Measurements from ENCODE around the gene PRKCZ.

The PRKCZ gene

DNA sequence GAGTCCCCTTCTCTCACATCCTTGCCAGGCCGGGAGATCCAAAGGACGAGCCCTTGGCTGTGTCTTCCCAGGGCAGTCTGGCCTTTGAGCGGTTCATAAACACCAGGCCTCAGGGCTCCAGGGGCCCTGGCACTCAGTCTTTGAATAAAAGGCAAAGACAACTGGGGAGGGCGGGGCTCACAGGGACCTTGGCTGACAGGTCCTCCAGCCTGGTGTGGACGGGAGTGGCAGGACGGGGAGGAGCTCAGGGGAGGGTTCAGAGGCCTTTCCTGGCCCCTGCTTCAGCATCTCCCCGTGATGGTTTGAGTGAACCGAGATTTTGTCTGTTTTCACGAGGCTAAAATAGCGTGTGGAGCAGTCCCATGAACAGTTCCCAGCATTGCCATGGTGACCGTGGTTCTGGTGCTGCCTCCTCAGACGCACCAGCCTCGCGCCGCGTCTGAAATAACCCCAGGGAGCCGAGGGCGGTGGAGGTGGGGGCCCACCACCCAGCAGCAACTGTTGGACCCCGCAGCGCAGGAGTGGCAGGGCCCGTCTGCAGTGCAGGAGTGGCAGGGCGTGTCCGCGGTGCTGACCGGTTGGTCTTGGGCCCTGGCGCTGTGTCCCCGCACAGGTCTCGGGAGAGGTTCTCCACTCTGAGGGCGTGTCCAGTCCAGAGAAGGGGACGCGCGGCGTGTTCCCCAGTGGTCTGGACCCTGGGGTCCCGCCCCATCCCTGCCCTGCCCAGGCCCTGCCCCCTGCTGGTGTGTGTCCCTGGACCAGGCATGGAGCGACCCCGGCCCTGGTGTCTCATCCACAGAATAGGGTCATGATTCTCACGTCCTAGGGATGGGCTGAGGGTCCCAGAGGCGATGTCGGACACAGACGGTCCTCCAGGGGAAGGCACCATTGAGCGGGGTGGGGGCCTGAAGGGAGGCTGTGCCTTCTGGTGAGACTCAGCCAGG lies 7.1 kb upstream of the PRKCZ start:
- Mint-ChIP-seq H3K27me3 (no peaks in the 10 kb centered on the region), H3K4me3 (no peak overlapping the region), H3K36me3 (ENCODE audit: insufficient read depth) (no peaks in the 10 kb centered on the region), H3K27ac (ENCODE audit: low read depth) (no peak overlapping the region), H3K9me3 (no peaks in the 10 kb centered on the region), H3K4me1 (peaks cover 16% of the 10 kb centered on the region)
- no peak for DNase-seq (ENCODE audit: low spot score in 2 of 2)
- no peak for ATAC-seq (replicated peaks; ENCODE audit: extremely low read depth, poor library complexity, severe bottlenecking)

DNA sequence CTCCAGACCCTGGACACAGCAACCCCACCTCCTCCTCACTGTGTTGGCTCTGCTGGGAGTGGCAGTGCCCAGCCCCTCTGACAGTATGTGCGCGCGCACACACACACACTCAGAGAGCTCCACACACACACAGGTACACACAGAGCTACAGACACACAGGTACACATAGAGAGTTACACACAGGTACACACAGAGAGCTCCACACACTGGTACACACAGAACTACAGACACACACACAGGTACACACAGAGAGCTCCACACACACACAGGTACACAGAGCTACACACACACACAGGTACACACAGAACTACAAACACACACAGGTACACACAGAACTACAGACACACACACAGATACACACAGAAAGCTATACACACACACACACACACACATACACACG lies 6.3 kb upstream of the PRKCZ start:
- Mint-ChIP-seq H3K27me3 (no peaks in the 10 kb centered on the region), H3K9me3 (no peaks in the 10 kb centered on the region), H3K4me1 (peaks cover 17% of the 10 kb centered on the region), H3K27ac (ENCODE audit: low read depth) (no peak overlapping the region), H3K36me3 (ENCODE audit: insufficient read depth) (no peaks in the 10 kb centered on the region), H3K4me3 (peak overlapping the region; percentile 31)
- DNase-seq (ENCODE audit: low spot score in 2 of 2) (no peak), ATAC-seq (replicated peaks; ENCODE audit: extremely low read depth, poor library complexity, severe bottlenecking) (no peak)

DNA sequence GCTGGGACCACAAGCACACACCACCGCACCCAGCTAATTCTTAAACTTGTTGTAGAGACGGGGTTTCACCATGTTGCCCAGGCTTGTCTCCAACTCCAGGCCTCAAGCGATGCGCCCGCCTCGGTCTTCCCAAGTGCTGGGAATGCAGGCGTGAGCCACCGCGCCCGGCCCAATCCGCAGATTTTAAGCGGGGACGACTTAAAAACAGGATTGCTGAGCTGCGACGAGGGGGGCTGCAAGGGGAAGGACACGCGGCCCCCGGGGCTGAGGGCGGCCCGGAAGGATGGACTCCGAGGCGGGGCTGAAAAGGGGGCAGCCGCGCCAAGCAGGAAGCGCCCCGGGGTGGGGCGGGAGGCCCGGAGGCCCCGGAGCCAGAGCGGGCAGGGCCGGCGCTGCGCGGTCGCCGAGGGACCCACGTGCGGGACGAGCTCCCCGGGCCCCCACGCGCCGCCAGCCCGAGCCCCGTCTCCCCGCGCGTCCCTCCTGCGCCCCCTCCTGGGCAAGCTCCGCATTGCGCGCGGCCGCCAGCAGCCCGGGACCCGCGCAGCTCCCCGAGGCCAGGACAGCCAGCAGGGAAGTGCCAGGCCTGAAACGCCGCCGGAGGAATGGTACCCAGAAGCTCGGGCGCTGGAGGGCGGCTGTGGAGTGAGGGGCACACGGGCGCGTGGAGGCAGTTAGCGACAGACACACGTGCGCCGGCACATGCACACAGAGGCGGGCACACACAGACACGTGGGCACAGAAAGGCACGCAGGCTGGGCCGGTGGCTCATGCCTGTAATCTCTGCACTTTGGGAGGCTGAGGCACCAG lies 5.5 kb upstream of the PRKCZ start:
- no peak overlapping the region for H3K27ac Mint-ChIP-seq (ENCODE audit: low read depth)

DNA sequence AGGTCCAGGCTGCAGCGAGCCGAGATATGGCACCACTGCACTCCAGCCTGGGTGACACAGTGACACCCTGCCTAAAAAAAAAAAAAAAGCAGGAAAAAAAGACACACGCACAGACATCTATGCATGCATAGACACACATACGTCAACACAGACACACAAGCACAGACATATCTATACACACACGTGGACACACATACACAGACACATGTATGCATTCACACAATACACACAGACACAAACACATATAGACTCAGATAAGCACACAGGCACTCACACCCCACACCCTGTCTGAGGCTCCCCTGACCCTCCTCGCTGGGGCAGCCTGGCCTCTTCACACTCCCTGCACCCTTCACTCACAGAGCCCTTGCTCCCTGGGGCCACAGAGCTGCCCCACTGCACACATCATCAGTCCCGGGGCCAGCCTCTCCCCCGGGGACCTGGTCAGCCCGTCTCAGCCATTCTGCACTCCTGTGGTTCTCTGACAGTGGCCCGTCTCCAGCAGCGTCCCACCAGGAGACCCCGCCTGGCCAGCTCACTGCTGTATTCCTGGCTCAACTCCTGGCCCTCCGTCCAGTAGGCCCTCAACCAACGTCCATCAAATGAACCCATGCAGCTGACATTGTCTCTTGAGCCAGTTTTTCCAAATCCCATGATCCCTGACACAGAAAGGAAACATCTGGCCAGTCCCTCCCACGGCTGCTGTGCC lies 4.6 kb upstream of the PRKCZ start:
- DNase-seq (ENCODE audit: low spot score in 2 of 2): no peak
- Mint-ChIP-seq H3K27ac (ENCODE audit: low read depth) (no peak overlapping the region), H3K36me3 (ENCODE audit: insufficient read depth) (no peaks in the 10 kb centered on the region), H3K27me3 (no peaks in the 10 kb centered on the region), H3K4me1 (peaks cover 24% of the 10 kb centered on the region), H3K9me3 (no peaks in the 10 kb centered on the region), H3K4me3 (peak overlapping the region; percentile 61)
- ATAC-seq (replicated peaks; ENCODE audit: extremely low read depth, poor library complexity, severe bottlenecking): no peak

More for the DNA sequence above, 5.5 kb upstream of the PRKCZ start:
- Mint-ChIP-seq H3K4me3 (peak overlapping the region; percentile 61), H3K36me3 (ENCODE audit: insufficient read depth) (no peaks in the 10 kb centered on the region), H3K9me3 (no peaks in the 10 kb centered on the region), H3K27me3 (no peaks in the 10 kb centered on the region), H3K4me1 (peaks cover 24% of the 10 kb centered on the region)
- peak; percentile 72 for ATAC-seq (replicated peaks; ENCODE audit: extremely low read depth, poor library complexity, severe bottlenecking)
- DNase-seq (ENCODE audit: low spot score in 2 of 2): peak; percentile 67 to 78

DNA sequence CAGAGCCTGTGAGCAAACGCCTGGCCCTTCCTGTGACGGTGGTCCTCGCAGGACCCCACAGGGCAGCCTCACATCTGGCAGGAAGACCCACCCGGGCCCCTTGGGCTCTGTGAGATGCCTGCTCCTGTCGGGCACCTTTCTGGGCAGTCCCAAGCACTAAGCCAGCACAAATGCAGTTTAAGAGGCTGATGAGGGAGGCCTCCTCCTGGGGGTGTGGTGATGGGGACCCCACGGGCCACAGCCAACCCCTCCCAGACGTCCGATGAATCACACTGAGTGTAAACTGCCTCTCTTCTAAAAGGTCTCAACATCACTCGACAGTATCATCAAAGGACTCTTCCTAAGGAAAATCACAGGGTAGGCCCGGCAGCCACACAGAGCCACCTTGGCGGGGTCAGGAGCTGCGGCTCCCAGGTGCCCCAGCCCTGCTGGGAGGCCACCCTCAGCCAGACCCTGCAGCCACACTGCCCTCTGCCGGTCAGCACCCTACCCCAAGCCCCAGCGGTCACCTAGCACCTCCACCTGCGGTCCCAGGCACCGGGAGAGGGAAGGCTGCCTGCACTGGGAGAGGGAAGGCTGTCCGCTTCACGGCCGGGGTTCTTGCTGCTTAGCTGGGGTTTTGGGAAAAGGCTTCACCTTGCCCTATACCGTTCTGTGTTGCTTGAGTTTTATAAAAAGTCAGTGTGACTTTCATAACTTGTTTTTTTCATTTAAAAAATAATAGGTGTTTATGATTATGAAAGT lies 3.9 kb upstream of the PRKCZ start:
- no peak overlapping the region for H3K27ac Mint-ChIP-seq (ENCODE audit: low read depth)
- no peaks in the 10 kb centered on the region for H3K36me3 Mint-ChIP-seq (ENCODE audit: insufficient read depth)
- no peaks in the 10 kb centered on the region for H3K9me3 Mint-ChIP-seq
- no peaks in the 10 kb centered on the region for H3K27me3 Mint-ChIP-seq
- H3K4me1 Mint-ChIP-seq: peaks cover 24% of the 10 kb centered on the region
- no peak for ATAC-seq (replicated peaks; ENCODE audit: extremely low read depth, poor library complexity, severe bottlenecking)
- no peak overlapping the region for H3K4me3 Mint-ChIP-seq
- no peak for DNase-seq (ENCODE audit: low spot score in 2 of 2)

DNA sequence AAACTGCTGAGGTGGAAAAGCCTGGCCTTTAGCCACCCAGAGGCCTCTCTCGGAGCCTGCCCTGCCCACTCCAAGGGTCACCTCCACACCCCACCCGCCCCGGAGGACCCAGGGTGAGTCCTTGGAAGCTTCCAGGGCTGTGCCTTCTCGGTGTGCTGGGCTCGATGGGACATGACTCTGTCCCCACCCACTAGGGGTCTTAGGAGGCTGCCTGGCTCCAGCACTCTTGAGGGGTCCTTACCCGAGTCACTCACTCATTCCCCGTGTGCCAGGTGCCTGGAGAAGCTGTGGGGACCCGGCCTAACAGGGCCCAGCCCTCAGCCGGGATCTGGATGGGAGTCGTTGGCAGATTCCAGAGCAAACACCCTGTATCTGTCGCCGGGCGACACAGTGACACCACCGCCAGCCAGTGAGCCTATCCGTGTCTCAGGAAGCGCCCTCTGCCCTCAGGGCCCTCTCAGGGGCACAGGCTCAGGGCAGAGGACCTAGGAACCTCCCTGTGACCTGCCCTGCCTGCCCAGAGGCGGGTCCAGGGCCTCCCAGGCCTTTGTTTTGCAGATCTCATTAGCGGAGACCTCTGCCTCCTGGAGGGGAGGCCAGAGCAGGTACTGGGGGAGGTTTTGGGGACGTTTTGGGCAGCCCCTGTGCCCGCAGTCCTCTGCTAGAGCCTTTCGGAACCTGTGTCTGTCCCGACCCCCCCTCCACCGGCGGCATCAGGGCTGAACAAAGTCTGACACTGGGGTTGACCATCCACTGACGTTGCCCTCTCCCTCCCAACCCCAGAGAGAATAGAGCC lies 3.1 kb upstream of the PRKCZ start:
- H3K36me3 Mint-ChIP-seq (ENCODE audit: insufficient read depth): no peaks in the 10 kb centered on the region
- no peaks in the 10 kb centered on the region for H3K27me3 Mint-ChIP-seq
- no peak overlapping the region for H3K27ac Mint-ChIP-seq (ENCODE audit: low read depth)
- DNase-seq (ENCODE audit: low spot score in 2 of 2) (no peak), ATAC-seq (replicated peaks; ENCODE audit: extremely low read depth, poor library complexity, severe bottlenecking) (no peak)
- no peak overlapping the region for H3K4me3 Mint-ChIP-seq
- H3K9me3 Mint-ChIP-seq: no peaks in the 10 kb centered on the region
- peaks cover 24% of the 10 kb centered on the region for H3K4me1 Mint-ChIP-seq

DNA sequence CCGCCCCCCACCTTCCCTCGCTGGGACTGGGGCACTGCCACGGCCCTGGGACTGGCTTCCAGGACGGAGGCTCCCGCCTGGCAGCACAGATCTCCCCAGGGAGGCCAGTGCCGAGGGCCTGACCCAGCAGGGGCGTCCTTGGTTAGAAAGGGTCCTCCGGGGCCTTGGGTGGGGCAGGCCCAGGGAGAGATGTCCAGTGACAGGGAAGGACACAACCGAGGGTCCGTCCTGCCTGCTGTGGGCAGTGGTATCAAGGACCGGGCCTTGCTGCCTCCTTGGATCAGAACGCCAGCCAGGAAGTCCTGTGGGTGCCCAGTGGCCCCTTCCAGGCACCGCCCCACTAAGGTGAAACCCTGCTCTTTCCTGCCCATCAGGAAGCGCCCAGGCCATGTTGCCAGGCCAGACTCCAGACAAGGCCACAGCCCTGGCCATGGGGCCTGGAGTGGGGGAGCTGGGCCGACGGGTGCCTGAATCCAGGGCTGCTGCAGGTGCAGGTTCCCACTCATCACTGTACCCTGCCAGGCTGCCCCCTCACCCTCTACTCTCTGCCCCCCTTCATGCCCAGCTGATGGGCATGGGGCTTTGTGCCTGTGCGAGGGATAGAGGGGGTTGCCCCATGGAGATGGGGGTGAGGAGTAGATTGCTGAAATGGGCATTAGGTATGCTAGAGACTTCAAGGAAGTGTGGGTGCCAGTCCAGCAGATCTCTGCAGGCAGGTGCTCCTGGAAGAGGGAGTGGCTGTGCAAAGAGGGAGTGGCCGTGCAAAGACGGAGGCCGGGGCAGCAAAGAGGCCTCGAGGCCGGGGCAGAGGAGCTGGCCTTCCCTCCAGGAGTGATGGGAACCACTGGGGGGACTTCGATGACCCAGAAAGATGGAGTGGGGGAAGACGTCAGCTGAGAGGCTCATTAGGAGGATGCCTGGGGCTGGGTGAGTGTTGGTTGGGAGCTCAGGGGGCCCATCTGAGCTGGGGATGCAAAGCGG lies 2.2 kb upstream of the PRKCZ start:
- H3K9me3 Mint-ChIP-seq: no peaks in the 10 kb centered on the region
- H3K4me3 Mint-ChIP-seq: peak overlapping the region; percentile 82
- peak overlapping the region; percentile 92 for H3K27ac Mint-ChIP-seq (ENCODE audit: low read depth)
- ATAC-seq (replicated peaks; ENCODE audit: extremely low read depth, poor library complexity, severe bottlenecking) (no peak), DNase-seq (ENCODE audit: low spot score in 2 of 2) (no peak)
- no peaks in the 10 kb centered on the region for H3K36me3 Mint-ChIP-seq (ENCODE audit: insufficient read depth)
- no peaks in the 10 kb centered on the region for H3K27me3 Mint-ChIP-seq
- peaks cover 33% of the 10 kb centered on the region for H3K4me1 Mint-ChIP-seq

DNA sequence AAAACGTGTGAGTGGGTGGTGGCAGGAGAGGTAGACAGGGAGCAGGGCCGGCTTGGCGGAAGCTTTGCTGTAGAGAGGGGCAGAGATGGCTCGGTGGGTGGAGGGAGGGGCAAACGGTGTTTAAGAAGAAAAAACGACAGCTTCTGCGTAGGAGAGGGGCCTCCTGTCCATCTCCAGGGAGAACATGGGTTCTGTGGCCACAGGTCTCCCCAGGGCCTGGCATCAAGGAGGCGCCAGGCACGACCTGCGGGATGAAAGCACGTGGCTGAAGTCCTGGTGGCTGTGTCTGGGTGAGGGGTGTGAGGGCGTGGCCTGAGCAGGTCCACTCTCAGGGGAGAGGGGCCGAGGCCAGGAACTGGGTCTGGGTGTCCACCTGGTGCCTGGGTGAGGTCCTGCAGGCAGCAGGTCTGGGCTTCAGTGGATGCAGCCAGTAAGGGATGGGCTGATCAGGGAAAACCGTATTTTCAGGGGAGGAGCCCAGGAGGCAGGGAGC lies 940 bp upstream of the PRKCZ start:
- H3K9me3 Mint-ChIP-seq: no peaks in the 10 kb centered on the region
- peak overlapping the region; percentile 92 for H3K27ac Mint-ChIP-seq (ENCODE audit: low read depth)
- ATAC-seq (replicated peaks; ENCODE audit: extremely low read depth, poor library complexity, severe bottlenecking) (no peak), DNase-seq (ENCODE audit: low spot score in 2 of 2) (no peak)
- peaks cover 2% of the 10 kb centered on the region for H3K36me3 Mint-ChIP-seq (ENCODE audit: insufficient read depth)
- peak overlapping the region; percentile 82 for H3K4me3 Mint-ChIP-seq
- H3K27me3 Mint-ChIP-seq: no peaks in the 10 kb centered on the region
- H3K4me1 Mint-ChIP-seq: peaks cover 32% of the 10 kb centered on the region

DNA sequence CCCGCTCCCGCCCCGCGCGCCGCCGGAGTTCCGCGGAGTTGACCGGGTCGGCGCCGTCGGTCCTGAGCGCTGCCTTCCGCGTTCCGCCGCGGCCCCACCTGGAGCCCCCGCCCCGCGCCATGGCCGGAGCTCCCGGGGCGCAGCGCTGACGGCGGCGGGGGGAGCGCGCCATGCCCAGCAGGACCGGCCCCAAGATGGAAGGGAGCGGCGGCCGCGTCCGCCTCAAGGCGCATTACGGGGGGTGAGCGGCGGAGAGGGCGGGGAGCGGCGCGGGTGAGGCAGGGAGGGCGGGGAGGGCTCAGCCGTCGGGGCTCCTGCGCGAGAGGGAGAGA lies 216 bp downstream of the PRKCZ start:
- H3K9me3 Mint-ChIP-seq: no peaks in the 10 kb centered on the region
- peaks cover 26% of the 10 kb centered on the region for H3K4me1 Mint-ChIP-seq
- ATAC-seq (replicated peaks; ENCODE audit: extremely low read depth, poor library complexity, severe bottlenecking) (peak; percentile 47), DNase-seq (ENCODE audit: low spot score in 2 of 2) (peak in 1 of 2 donors; percentile 21)
- no peak overlapping the region for H3K27ac Mint-ChIP-seq (ENCODE audit: low read depth)
- H3K36me3 Mint-ChIP-seq (ENCODE audit: insufficient read depth): peaks cover 4% of the 10 kb centered on the region
- no peaks in the 10 kb centered on the region for H3K27me3 Mint-ChIP-seq
- peak overlapping the region; percentile 70 for H3K4me3 Mint-ChIP-seq

DNA sequence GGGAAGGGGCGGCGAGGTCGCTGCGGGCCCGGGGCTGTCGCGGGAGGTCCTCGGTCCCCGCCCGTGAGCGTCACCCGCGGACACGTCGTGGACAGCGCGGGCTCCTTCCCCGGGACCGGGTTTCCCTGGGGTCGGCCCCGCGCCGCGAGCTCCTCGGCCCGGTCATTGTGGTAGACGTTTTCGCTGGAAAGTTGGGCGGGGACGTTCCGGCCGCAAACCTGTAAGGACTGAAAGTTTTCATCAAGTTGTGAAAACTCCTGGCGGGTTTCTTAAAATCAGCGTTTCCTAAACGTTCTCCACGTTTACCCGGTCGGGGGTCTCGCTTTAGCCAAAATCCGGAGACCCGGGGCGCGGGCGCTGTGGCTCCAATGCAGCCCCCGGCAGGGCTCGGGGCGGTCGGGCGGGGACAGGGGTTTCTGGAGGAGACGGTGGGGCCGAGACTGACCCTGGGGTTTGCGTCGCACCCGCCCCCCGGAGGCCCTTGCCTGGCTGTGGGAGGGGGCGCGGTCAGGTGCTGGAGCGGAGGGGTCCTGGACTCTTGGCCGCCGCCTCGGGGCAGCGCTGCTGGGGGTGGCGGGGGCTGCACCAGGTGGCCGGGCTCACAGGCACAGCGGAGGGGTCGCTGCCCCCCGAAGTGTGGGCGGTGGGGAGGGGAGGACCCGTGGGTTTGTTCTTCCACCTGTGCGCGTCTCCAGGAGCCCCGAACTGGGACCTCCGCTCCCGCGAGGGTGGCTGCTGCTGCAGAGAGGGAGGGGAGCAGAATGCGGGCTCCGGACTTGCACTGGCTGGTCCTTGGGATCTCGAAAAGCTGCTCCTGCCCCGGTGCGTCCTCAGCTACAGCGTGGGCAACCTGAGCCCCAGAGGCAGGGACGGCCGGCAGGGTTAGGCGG lies 827 bp downstream of the PRKCZ start:
- no peaks in the 10 kb centered on the region for H3K9me3 Mint-ChIP-seq
- DNase-seq (ENCODE audit: low spot score in 2 of 2) (no peak), ATAC-seq (replicated peaks; ENCODE audit: extremely low read depth, poor library complexity, severe bottlenecking) (no peak)
- H3K4me1 Mint-ChIP-seq: peaks cover 22% of the 10 kb centered on the region
- peaks cover 6% of the 10 kb centered on the region for H3K36me3 Mint-ChIP-seq (ENCODE audit: insufficient read depth)
- no peaks in the 10 kb centered on the region for H3K27me3 Mint-ChIP-seq
- peak overlapping the region; percentile 70 for H3K4me3 Mint-ChIP-seq
- H3K27ac Mint-ChIP-seq (ENCODE audit: low read depth): no peak overlapping the region
